GM20000 (cell line): ENCODE results near the gene MRTFB.

Experiments used
- DNase-seq: peaks from one replicate; pipeline ENCODE4 v3.0.0; 2012; ENCODE audit warnings: low spot score
- CTCF ChIP-seq: IDR thresholded peaks from 2 replicates; pipeline ENCODE4 v1.5.1; 2012; ENCODE audit warnings: mild to moderate bottlenecking, control low read depth; ENCODE audit errors: extremely low read depth, missing control alignments

Gene MRTFB

DNA sequence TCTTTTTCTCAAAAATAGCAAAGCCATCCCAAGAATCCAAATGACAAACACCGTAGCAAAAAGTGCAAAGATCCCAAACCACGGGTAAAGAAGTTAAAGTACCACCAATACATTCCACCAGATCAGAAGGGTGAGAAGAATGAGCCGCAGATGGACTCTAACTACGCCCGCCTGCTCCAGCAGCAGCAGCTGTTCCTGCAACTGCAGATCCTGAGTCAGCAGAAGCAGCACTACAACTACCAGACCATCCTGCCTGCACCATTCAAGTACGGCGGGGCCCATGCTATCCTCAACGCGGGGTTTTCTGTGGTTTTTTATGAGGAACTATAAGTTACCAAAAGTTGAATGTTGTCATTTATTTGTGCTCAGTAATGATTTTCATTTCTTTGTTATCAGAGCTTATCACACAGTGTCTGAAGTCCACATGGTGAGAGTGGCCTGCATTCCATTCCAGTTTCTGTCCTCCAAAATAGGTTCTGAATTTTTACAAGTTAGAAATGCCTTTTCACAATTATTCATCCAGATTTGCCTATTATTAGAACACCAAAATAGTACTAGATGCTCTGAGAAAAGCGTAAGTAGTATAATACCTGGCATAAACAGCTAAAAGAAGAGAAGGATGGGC is 169.2 kb downstream of the MRTFB start:
- TF ChIP-seq CTCF, result no peak
- DNase-seq, result no peak

GRCh38 chr16:14240964-14241363 is 169.8 kb downstream of the MRTFB start:
- no peak for DNase-seq
- TF ChIP-seq CTCF, result no peak

DNA sequence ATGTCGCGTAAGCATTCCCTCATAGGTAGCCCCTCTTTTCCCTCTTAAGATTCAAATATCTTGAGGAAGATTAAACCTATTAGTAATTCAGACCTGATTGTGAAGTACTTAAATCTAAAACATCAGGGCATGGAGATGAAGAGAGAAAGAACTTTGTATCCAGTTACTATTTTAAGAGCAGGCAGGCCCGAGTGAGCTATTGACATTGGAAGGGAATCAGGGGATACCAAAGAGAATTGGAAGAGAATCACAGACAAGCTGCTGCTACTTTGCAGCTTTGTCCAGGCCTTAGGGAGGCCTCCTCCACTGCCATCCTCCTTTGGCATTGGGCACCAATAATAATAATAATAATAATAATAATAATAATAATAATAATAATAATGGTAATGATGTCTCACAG is 170.5 kb downstream of the MRTFB start:
- no peak for DNase-seq
- no peak for TF ChIP-seq CTCF

- TF ChIP-seq CTCF, result no peak
- DNase-seq, result no peak
Observed at GRCh38 chr16:14242769-14243168, 171.7 kb downstream of the MRTFB start.

DNA sequence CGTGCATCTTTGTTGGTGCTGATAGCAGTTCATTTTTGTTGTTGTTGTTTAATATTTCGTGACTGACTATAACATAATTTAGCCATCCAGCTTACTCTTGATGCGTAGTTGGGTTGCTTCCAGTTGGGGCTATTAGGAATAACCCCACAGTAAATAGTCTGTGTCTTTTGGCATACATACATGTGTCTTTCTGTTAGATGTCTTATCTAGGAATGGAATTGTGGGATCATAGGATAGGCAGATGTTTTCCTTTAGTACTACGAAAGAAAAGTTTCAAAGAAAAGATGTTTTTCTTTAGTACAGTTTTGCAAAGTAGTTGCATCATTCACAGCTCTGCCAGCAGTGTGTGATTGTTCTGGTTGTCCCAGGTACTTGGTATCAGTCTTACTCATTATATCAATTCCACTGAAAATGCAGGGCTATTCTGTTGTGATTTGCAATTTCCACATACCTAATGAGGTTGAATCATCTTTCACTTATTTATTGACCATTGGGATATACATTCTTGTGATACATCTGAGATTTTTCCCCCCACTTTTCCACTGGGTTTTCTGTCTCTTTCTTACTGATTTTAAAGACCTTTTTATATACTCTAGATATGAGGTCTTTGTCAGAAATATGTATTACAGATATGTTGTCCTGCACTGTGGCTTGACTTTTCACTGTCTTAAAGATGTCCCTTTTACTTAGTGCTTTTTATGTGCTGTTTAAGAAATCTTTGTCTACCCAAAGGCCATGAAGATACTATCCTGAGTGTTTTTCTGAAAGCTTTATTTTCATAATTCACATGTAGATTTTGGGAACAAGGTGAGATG is 173.3 kb downstream of the MRTFB start:
- DNase-seq, result no peak
- TF ChIP-seq CTCF, result no peak

- no peak for TF ChIP-seq CTCF
- no peak for DNase-seq
Observed at GRCh38 chr16:14248791-14249190, 177.7 kb downstream of the MRTFB start.

DNA sequence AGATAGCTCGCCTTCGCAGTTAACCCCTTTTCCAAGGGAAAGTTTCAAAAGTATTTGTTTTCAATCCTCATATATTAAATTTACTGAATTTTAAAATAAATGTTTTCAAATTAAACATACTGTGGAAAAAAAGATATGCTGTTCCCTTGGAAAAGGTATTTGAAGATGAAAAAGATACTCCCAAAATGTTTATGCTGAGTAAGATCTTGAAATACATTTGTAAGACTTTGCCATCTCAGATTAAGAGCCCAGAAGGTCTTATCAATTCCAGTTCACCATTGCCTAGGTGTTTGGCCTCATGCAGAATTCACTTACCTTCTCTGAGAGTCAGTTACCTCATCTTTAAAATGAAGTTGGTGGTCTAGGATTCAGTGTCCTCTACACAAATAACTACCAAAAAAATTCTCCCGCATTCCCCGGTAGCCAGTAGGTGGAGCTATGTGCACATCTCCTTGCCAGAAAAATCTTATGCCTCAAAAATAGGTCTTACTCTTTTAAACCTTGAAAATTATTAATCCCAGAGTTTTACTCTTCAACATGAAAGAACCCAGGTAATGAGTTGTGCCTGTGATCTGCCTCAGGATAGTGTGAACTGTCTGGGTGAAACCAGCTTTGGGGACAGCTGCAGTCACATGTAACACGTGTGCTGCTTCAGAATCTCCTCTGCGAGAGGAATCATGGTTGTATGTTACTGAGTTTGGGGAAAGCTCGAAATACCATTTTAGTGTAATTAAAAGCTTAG is 178.3 kb downstream of the MRTFB start:
- DNase-seq, result peak; percentile 56
- peak; percentile 64 for TF ChIP-seq CTCF
